NT2/D1 (cell line): ENCODE data around the gene CEP152.

Experiments
- DNase-seq: peaks from one replicate; pipeline ENCODE4 v3.0.0-alpha.2; 2011; ENCODE audit warnings: low read depth, low spot score
- H3K27me3 ChIP-seq: 2 replicates; pipeline ENCODE4 v1.6.0; 2011; ENCODE audit warnings: mild to moderate bottlenecking; ENCODE audit not compliant: insufficient read length, insufficient read depth
- H3K36me3 ChIP-seq: 2 replicates; pipeline ENCODE4 v1.6.1; 2011; ENCODE audit warnings: mild to moderate bottlenecking, low read length, mixed read lengths; ENCODE audit not compliant: insufficient read depth, insufficient read length
- H3K4me1 ChIP-seq: 2 replicates; pipeline ENCODE4 v1.5.1; 2011; ENCODE audit not compliant: insufficient read depth, insufficient read length
- H3K4me3 ChIP-seq: 2 replicates; pipeline ENCODE4 v1.5.1; 2011; ENCODE audit warnings: low read depth; ENCODE audit not compliant: insufficient read length
- H3K9ac ChIP-seq: 2 replicates; pipeline ENCODE4 v1.6.0; 2011; ENCODE audit warnings: low read depth; ENCODE audit not compliant: insufficient read length
- H3K9me3 ChIP-seq: 2 replicates; pipeline ENCODE4 v1.5.1; 2011; ENCODE audit warnings: mild to moderate bottlenecking, low read length; ENCODE audit not compliant: insufficient read depth
- SUZ12 ChIP-seq: IDR thresholded peaks from 2 replicates; pipeline ENCODE4 v1.6.1; 2011; ENCODE audit not compliant: insufficient read length, insufficient read depth; ENCODE audit errors: extremely low read depth
- YY1 ChIP-seq: IDR thresholded peaks from 2 replicates; pipeline ENCODE4 v1.6.1; 2011; ENCODE audit not compliant: insufficient read length, insufficient read depth
- ZNF274 ChIP-seq: IDR thresholded peaks from 2 replicates; pipeline ENCODE4 v1.6.1; 2011; ENCODE audit warnings: mild to moderate bottlenecking, low read depth, low read length

CEP152 gene

DNA sequence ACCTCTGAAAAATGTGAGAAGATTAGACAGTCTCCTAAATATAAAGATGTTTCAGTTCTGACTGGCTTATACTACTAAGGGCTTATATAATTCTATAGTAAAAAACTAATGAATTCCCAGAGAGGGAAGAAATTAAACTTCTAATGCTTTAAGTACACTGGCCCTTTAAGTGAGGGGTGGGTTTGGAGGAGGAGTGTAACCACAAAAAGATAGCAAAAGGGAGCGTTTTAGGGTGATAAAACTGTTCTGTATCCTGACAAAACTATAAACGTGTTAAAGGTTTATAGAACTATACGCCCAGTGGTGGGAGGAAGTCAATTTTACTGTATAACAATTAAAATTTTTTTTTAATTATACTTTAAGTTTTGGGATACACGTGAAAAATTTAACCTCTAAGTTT, 45.8 kb downstream of the CEP152 start:
- Histone ChIP-seq H3K4me3 (no peak overlapping the region), H3K9me3 (no peaks in the 10 kb centered on the region), H3K27me3 (no peaks in the 10 kb centered on the region), H3K9ac (no peak overlapping the region), H3K36me3 (peaks cover 42% of the 10 kb centered on the region), H3K4me1 (peaks cover 2% of the 10 kb centered on the region)
- DNase-seq = no peak
- TF ChIP-seq YY1 (no peak), ZNF274 (no peak), SUZ12 (no peak)

DNA sequence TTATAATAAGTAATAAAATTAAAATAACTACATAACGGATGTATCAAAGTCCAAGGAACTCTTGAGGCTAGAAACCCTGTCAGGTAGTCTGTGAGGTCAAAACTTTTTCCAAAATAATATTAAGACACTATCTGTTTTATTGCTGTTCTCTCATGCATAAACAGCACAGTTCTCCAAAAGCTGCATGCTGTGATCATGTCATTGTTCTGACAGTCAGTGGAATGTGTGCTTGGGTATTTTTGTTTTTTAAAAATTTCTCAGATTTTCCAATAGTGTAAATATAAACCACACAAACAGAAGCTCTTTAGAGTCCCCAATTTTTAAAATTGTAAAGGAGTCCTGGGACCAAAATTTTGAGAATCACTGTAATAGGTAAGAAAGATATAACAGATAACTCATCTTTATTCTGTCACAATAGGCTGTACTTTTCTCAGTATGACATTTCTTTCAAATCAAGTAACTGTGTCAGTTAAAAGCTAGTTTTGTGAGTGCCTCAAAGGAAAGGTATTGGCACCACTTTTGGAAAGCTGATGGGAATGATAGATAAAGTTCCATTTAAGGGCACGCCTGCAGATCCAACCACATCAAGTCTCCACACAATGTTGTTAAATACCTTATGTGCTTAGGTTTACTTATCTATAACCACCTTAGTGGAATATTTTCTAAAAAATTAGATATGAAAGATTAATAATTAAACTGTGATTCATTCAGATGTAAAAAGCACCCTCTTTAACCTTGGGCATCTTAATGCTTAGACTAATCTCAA, 49.3 kb downstream of the CEP152 start:
- Histone ChIP-seq H3K4me1 (peaks cover 2% of the 10 kb centered on the region), H3K4me3 (no peak overlapping the region), H3K36me3 (peaks cover 27% of the 10 kb centered on the region), H3K9ac (no peak overlapping the region), H3K9me3 (no peaks in the 10 kb centered on the region), H3K27me3 (no peaks in the 10 kb centered on the region)
- no peak for DNase-seq
- TF ChIP-seq ZNF274 = no peak
- TF ChIP-seq YY1 = no peak
- no peak for TF ChIP-seq SUZ12

DNA sequence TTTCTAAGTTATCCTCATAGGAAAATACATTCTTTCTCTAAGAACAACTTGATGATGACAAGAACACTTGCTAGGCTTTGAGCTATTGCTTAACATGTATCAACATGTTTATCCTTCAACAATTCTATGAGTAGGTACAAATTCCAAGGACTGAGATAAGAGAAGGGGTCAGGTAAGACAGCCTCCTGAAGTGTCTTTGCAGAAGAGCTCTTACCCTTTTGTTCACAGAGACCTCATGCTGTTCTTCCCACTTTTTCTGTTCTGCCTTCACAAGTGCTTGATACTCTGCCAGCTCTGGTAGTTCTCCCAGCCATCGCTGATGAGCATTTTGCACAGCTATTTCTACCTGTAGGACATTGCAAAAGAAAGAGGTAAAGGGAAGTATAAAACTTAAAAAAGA, 50.9 kb downstream of the CEP152 start:
- peaks cover 30% of the 10 kb centered on the region for H3K36me3 ChIP-seq
- TF ChIP-seq ZNF274 (no peak), SUZ12 (no peak), YY1 (no peak)
- no peaks in the 10 kb centered on the region for H3K27me3 ChIP-seq
- H3K9ac ChIP-seq = no peak overlapping the region
- H3K9me3 ChIP-seq = no peaks in the 10 kb centered on the region
- DNase-seq = no peak
- H3K4me1 ChIP-seq = peaks cover 2% of the 10 kb centered on the region
- H3K4me3 ChIP-seq = no peak overlapping the region

DNA sequence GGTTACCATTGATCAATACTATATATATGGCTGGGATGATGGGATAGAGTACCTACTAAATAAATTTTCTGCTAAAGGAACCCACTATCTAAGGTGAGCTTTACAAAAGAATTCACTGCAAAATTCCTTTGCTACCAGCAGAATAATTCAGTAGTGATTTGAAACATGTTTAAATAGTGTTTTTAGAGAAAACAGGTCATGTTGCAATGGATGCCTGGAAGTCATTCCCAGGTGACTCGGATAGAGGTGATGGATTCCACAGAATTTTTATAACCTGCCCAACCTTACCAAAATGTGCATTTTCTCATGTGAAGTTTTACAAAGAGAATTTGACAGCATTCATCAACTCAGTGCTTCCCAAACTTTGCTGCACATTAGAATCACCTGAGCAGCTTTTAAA, 53.2 kb downstream of the CEP152 start:
- Histone ChIP-seq H3K36me3 (peaks cover 25% of the 10 kb centered on the region), H3K9ac (no peak overlapping the region), H3K27me3 (no peaks in the 10 kb centered on the region), H3K4me3 (no peak overlapping the region), H3K4me1 (peaks cover 2% of the 10 kb centered on the region), H3K9me3 (no peaks in the 10 kb centered on the region)
- TF ChIP-seq SUZ12 = no peak
- no peak for TF ChIP-seq ZNF274
- no peak for TF ChIP-seq YY1
- DNase-seq = no peak

DNA sequence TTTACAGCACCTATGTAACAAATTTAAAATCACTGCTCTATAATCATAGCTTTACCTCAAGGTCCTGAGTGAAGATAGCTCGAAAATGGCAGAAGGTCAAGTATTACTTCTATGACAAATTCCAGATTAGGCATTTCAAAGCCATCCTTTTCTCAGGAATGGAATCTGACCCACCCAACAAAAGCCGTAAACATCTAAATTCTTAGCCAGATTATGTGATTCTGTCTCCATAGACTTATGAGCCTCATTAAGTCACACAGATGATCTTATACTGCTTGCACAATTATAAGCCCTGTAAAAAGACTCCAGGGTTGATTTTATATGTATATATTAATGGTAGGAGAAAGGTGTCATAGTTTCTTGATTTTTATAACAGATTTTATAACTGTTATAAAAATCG, 56.9 kb downstream of the CEP152 start:
- no peak for TF ChIP-seq YY1
- no peak for TF ChIP-seq ZNF274
- no peak for TF ChIP-seq SUZ12
- H3K36me3 ChIP-seq = peaks cover 22% of the 10 kb centered on the region

DNA sequence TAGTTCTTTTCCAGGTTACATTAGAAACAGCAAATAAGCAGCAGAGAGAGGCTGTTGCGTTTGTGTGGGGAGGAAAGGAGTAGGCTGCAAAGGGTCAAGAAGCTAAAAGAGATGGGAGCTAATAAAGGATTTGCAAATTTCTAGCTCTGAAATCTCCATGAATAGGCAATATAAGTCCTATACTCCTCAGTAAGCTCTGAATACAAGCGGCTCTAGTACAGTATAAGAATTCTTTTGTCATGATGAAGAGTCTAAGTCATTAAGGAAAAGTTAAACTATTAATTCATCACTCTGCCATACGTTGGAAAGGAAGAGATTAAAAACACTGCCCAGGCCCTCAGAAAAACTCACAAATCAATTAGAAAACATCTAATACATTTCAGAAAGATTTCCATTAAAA, 59.3 kb downstream of the CEP152 start:
- no peak for DNase-seq
- no peaks in the 10 kb centered on the region for H3K9me3 ChIP-seq
- no peak overlapping the region for H3K4me3 ChIP-seq
- H3K9ac ChIP-seq = no peak overlapping the region
- TF ChIP-seq SUZ12 (no peak), ZNF274 (no peak), YY1 (no peak)
- no peaks in the 10 kb centered on the region for H3K4me1 ChIP-seq
- H3K27me3 ChIP-seq = no peaks in the 10 kb centered on the region
- H3K36me3 ChIP-seq = peaks cover 32% of the 10 kb centered on the region

More for the DNA sequence above, 56.9 kb downstream of the CEP152 start:
- H3K9me3 ChIP-seq = no peaks in the 10 kb centered on the region
- no peak overlapping the region for H3K9ac ChIP-seq
- H3K27me3 ChIP-seq = no peaks in the 10 kb centered on the region
- DNase-seq = no peak
- no peak overlapping the region for H3K4me3 ChIP-seq
- no peaks in the 10 kb centered on the region for H3K4me1 ChIP-seq

DNA sequence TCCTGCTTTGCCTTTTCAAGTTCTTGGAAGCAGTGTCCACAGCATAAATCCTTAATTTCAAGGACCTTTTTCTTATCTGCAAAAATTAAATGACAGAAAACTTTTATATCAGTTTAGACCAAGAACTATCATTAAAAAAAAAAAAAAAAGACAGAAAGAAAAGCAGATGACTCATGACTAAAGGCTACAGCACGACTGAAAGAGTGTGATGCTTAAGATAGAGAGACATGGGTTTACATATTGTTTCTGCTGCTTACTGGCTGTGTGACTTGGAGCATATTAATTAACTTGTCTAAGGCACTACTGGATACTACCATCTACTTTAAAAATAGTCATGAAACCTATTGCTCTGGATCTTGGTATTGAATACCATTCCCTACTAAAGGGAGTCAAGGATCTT, 62.3 kb downstream of the CEP152 start:
- no peak for DNase-seq
- Histone ChIP-seq H3K36me3 (peaks cover 27% of the 10 kb centered on the region), H3K4me3 (no peak overlapping the region), H3K4me1 (no peaks in the 10 kb centered on the region), H3K9ac (no peak overlapping the region), H3K9me3 (no peaks in the 10 kb centered on the region), H3K27me3 (no peaks in the 10 kb centered on the region)
- TF ChIP-seq SUZ12 (no peak), YY1 (no peak), ZNF274 (no peak)

DNA sequence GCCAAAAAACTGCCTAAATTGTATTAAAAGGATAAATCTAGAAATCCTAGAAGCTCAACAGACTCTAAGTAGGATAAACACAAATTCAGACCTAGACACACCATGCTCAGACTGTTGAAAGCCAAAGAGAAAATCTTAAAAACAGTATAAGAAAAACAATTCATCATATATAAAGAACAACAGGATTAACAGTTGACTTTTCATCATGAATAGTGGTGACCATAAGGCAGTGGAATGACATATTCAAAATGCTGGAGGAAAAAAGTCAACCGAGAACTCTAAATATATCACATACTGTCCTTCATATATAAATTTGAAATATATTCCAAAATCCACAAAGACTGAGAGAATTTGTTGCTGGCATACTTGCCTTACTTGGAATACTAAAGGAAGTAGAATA, 77.3 kb downstream of the CEP152 start:
- H3K9me3 ChIP-seq = no peaks in the 10 kb centered on the region; the same call in none of the 2 replicates
- H3K9ac ChIP-seq = no peak overlapping the region
- TF ChIP-seq ZNF274 (no peak), SUZ12 (no peak), YY1 (no peak)
- H3K36me3 ChIP-seq = peaks cover 8% of the 10 kb centered on the region
- H3K27me3 ChIP-seq = no peaks in the 10 kb centered on the region
- H3K4me1 ChIP-seq = no peaks in the 10 kb centered on the region
- DNase-seq = no peak
- no peak overlapping the region for H3K4me3 ChIP-seq
